Measurements from ENCODE around the gene NECAB2.

- TF ChIP-seq ISL1 (CRISPR knock-in tag; IDR thresholded peaks at IDR 0.05) (no peak), RARB (CRISPR knock-in tag; IDR thresholded peaks at IDR 0.05) (no peak), ZNF565 (CRISPR knock-in tag; conservative IDR thresholded peaks at IDR 0.05; ENCODE audit: low read depth) (no peak)
- TF ChIP-seq, protein P1, sequence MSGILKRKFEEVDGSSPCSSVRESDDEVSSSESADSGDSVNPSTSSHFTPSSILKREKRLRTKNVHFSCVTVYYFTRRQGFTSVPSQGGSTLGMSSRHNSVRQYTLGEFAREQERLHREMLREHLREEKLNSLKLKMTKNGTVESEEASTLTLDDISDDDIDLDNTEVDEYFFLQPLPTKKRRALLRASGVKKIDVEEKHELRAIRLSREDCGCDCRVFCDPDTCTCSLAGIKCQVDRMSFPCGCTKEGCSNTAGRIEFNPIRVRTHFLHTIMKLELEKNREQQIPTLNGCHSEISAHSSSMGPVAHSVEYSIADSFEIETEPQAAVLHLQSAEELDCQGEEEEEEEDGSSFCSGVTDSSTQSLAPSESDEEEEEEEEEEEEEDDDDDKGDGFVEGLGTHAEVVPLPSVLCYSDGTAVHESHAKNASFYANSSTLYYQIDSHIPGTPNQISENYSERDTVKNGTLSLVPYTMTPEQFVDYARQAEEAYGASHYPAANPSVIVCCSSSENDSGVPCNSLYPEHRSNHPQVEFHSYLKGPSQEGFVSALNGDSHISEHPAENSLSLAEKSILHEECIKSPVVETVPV (CRISPR knock-in tag; IDR thresholded peaks at IDR 0.05), result no peak
- TF ChIP-seq, protein P2, sequence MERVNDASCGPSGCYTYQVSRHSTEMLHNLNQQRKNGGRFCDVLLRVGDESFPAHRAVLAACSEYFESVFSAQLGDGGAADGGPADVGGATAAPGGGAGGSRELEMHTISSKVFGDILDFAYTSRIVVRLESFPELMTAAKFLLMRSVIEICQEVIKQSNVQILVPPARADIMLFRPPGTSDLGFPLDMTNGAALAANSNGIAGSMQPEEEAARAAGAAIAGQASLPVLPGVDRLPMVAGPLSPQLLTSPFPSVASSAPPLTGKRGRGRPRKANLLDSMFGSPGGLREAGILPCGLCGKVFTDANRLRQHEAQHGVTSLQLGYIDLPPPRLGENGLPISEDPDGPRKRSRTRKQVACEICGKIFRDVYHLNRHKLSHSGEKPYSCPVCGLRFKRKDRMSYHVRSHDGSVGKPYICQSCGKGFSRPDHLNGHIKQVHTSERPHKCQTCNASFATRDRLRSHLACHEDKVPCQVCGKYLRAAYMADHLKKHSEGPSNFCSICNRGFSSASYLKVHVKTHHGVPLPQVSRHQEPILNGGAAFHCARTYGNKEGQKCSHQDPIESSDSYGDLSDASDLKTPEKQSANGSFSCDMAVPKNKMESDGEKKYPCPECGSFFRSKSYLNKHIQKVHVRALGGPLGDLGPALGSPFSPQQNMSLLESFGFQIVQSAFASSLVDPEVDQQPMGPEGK (CRISPR knock-in tag; IDR thresholded peaks at IDR 0.05; ENCODE audit: borderline replicate concordance), result no peak
Observed at GRCh38 chr16:83978401-83978904, 10.4 kb downstream of the NECAB2 start.
